Hepatocyte (in vitro differentiated cells): Measurements from ENCODE around the gene CADPS2. TPM values are rescaled to one million over a fixed set of nuclear protein-coding genes. Genes with fewer than 3 reads are reported as not detected.

Experiments used
- DNase-seq: peaks from one replicate; pipeline ENCODE4 v3.0.0-alpha.2; 2016; ENCODE audit warnings: low spot score
- H2AFZ ChIP-seq: fragments of 200-600 bp; sonication (generic); 2 replicates; pipeline ENCODE4 v1.6.0; 2016; ENCODE audit warnings: antibody characterized with exemption, mild to moderate bottlenecking
- H3K27ac ChIP-seq: fragments of 200-600 bp; sonication (generic); 2 replicates; pipeline ENCODE4 v1.5.1; 2016; ENCODE audit warnings: mild to moderate bottlenecking
- H3K27me3 ChIP-seq: fragments of 200-600 bp; sonication (generic); 2 replicates; pipeline ENCODE4 v1.6.1; 2016
- H3K36me3 ChIP-seq: fragments of 200-600 bp; sonication (generic); replicated peaks from 2 replicates; pipeline ENCODE4 v1.5.1; 2016; ENCODE audit warnings: low read depth; ENCODE audit not compliant: insufficient read depth
- H3K4me1 ChIP-seq: fragments of 200-600 bp; sonication (generic); 2 replicates; pipeline ENCODE4 v1.5.1; 2016; ENCODE audit warnings: mild to moderate bottlenecking, moderate library complexity; ENCODE audit not compliant: insufficient read depth
- H3K4me2 ChIP-seq: fragments of 200-600 bp; sonication (generic); 2 replicates; pipeline ENCODE4 v1.6.0; 2016
- H3K4me3 ChIP-seq: fragments of 200-600 bp; sonication (generic); 2 replicates; pipeline ENCODE4 v1.5.1; 2016; ENCODE audit warnings: mild to moderate bottlenecking
- H3K79me2 ChIP-seq: fragments of 200-600 bp; sonication (generic); 2 replicates; pipeline ENCODE4 v1.6.0; 2017; ENCODE audit warnings: mild to moderate bottlenecking
- H3K9me2 ChIP-seq: fragments of 200-600 bp; sonication (generic); replicated peaks from 2 replicates; pipeline ENCODE4 v1.6.0; 2017; ENCODE audit warnings: mild to moderate bottlenecking; ENCODE audit not compliant: insufficient read depth
- H3K9me3 ChIP-seq: fragments of 200-600 bp; sonication (generic); 2 replicates; pipeline ENCODE4 v1.5.1; 2016; ENCODE audit warnings: low read depth, mild to moderate bottlenecking
- H4K20me1 ChIP-seq: fragments of 200-600 bp; sonication (generic); 2 replicates; pipeline ENCODE4 v1.6.0; 2016; ENCODE audit warnings: mild to moderate bottlenecking; ENCODE audit not compliant: insufficient read depth, poor library complexity, severe bottlenecking
- CTCF ChIP-seq: fragments of 200-600 bp; sonication (generic); IDR thresholded peaks from 2 replicates; pipeline ENCODE4 v1.5.1; 2016; ENCODE audit warnings: antibody characterized with exemption, mild to moderate bottlenecking; ENCODE audit not compliant: poor library complexity
- EZH2 ChIP-seq: fragments of 200-600 bp; sonication (generic); IDR thresholded peaks from 2 replicates; pipeline ENCODE4 v1.6.1; 2016; ENCODE audit warnings: antibody characterized with exemption, mild to moderate bottlenecking, borderline replicate concordance
- EZH2phosphoT487 ChIP-seq: fragments of 200-600 bp; sonication (generic); IDR thresholded peaks from one replicate; pipeline ENCODE4 v1.6.1; 2018; ENCODE audit warnings: antibody characterized with exemption, mild to moderate bottlenecking, low read depth, moderate library complexity; ENCODE audit not compliant: unreplicated experiment, severe bottlenecking
- WGBS: methylation state at CpG from one replicate; pipeline ENCODE4 v1.1.6; 2016; ENCODE audit warnings: low lambda C conversion rate; ENCODE audit errors: missing lambda C conversion rate; 5-methylcytosine and 5-hydroxymethylcytosine counted together
- polyA plus RNA-seq: library from polyadenylated mRNA; unstranded; fragments of >200 nt; fragmentation: Nextera tagmentation; extraction: Ambion mirVana; gene quantifications from 2 replicates; pipeline ENCODE4 v1.2.1, GENCODE V29; 2016
- total RNA-seq: library from RNA; depleted of rRNA; stranded (reverse); fragments of >200 nt; gene quantifications from 2 replicates; pipeline ENCODE4 v1.2.3, GENCODE V29; 2014

The CADPS2 gene
- total and polyA plus RNA-seq, 2 experiments from 2014 or later = 15.7 to 37.4 TPM

GRCh38 chr7:122315507-122316466 is 570.5 kb downstream of the CADPS2 start:
- Histone ChIP-seq H3K4me3 (no peak overlapping the region), H2AFZ (no peak overlapping the region), H3K79me2 (no peaks in the 10 kb centered on the region), H4K20me1 (no peaks in the 10 kb centered on the region), H3K9me3 (no peaks in the 10 kb centered on the region), H3K27ac (no peak overlapping the region), H3K36me3 (no peaks in the 10 kb centered on the region), H3K4me2 (peak overlapping the region; percentile 90), H3K27me3 (peaks cover 93% of the 10 kb centered on the region), H3K4me1 (peaks cover 9% of the 10 kb centered on the region), H3K9me2 (no peaks in the 10 kb centered on the region)
- no peak for DNase-seq
- WGBS = 14% methylated on average over 25 of the region's 25 CpGs
- peak; percentile 1 for TF ChIP-seq EZH2
- TF ChIP-seq EZH2phosphoT487 = no peak

- Histone ChIP-seq H3K4me2 (no peak overlapping the region), H3K9me3 (no peaks in the 10 kb centered on the region), H3K4me1 (peaks cover 20% of the 10 kb centered on the region), H3K27ac (no peak overlapping the region), H3K4me3 (no peak overlapping the region), H3K79me2 (no peaks in the 10 kb centered on the region), H2AFZ (no peak overlapping the region), H3K27me3 (peaks cover 98% of the 10 kb centered on the region), H4K20me1 (no peaks in the 10 kb centered on the region), H3K36me3 (no peaks in the 10 kb centered on the region), H3K9me2 (no peaks in the 10 kb centered on the region)
- 27% methylated on average over 4 of the region's 4 CpGs for WGBS
- no peak for DNase-seq
- TF ChIP-seq EZH2phosphoT487 (no peak), EZH2 (peak; percentile 57)
Observed at GRCh38 chr7:122314284-122314683, 572.0 kb downstream of the CADPS2 start.

GRCh38 chr7:122312789-122313188 is 573.5 kb downstream of the CADPS2 start:
- Histone ChIP-seq H3K9me2 (no peaks in the 10 kb centered on the region), H3K4me1 (peaks cover 20% of the 10 kb centered on the region), H4K20me1 (no peaks in the 10 kb centered on the region), H3K27me3 (peaks cover 100% of the 10 kb centered on the region), H3K4me3 (no peak overlapping the region), H3K4me2 (no peak overlapping the region), H2AFZ (no peak overlapping the region), H3K79me2 (no peaks in the 10 kb centered on the region), H3K9me3 (no peaks in the 10 kb centered on the region), H3K36me3 (no peaks in the 10 kb centered on the region), H3K27ac (no peak overlapping the region)
- no peak for TF ChIP-seq EZH2phosphoT487
- TF ChIP-seq EZH2 = no peak
- no peak for TF ChIP-seq CTCF
- DNase-seq = no peak
- 32% methylated on average over 2 of the region's 3 CpGs for WGBS

GRCh38 chr7:122311734-122312450 is 574.4 kb downstream of the CADPS2 start:
- H3K27me3 ChIP-seq = peaks cover 100% of the 10 kb centered on the region
- H4K20me1 ChIP-seq = no peaks in the 10 kb centered on the region
- no peak for TF ChIP-seq CTCF
- TF ChIP-seq EZH2phosphoT487 = peak; percentile 82
- peak; percentile 88 for TF ChIP-seq EZH2
- no peaks in the 10 kb centered on the region for H3K36me3 ChIP-seq
- no peak overlapping the region for H3K4me3 ChIP-seq
- no peak overlapping the region for H2AFZ ChIP-seq
- 5% methylated on average over 34 of the region's 34 CpGs for WGBS
- peaks cover 17% of the 10 kb centered on the region for H3K4me1 ChIP-seq
- H3K4me2 ChIP-seq = peak overlapping the region; percentile 70
- no peak overlapping the region for H3K27ac ChIP-seq
- no peaks in the 10 kb centered on the region for H3K9me3 ChIP-seq
- no peaks in the 10 kb centered on the region for H3K79me2 ChIP-seq
- DNase-seq = no peak
- no peaks in the 10 kb centered on the region for H3K9me2 ChIP-seq
